HEK293 (cell line): ENCODE measurements around the gene PRKCA.
"Not testable (repeated sequence)": the region's sequence is repeated elsewhere in the genome, so short reads cannot be mapped to it uniquely, and the experiment has no call there.

Source experiments
- CTCF ChIA-PET: fragments of 350-600 bp; formaldehyde crosslinking; extraction: SDS; loops from one replicate; lab custom pipeline; 2021; ENCODE audit warnings: antibody characterized with exemption; lab: Yijun Ruan, JAX
- POLR2A ChIA-PET: fragments of 300-600 bp; formaldehyde crosslinking; extraction: SDS; loops from one replicate; lab custom pipeline; 2020; ENCODE audit warnings: antibody characterized with exemption, inconsistent platforms; lab: Yijun Ruan, JAX
- H3K27ac ChIP-seq: fragments of 200-500 bp; sonication (Bioruptor generic); 2 replicates; pipeline ENCODE4 v1.5.1; 2014; ENCODE audit warnings: low read depth, low read length, control low read depth, inconsistent platforms; ENCODE audit errors: extremely low read depth
- H3K36me3 ChIP-seq, 2 experiments: fragments of 200-500 bp in 1 of 2; sonication (Bioruptor generic) in 1 of 2; 1 replicate in 1 of 2; 2 replicates in 1 of 2; pipeline ENCODE4 v1.5.1; 2014 to 2017; ENCODE audit warnings: inconsistent platforms in 2 of 2, low read length in 2 of 2; ENCODE audit not compliant: control insufficient read depth in 2 of 2, insufficient read depth in 1 of 2
- H3K4me1 ChIP-seq: fragments of 200-500 bp; sonication (Bioruptor generic); 2 replicates; pipeline ENCODE4 v1.5.1; 2014; ENCODE audit warnings: mild to moderate bottlenecking, low read length, inconsistent platforms; ENCODE audit not compliant: control insufficient read depth, insufficient read depth
- H3K4me3 ChIP-seq: 2 replicates; pipeline ENCODE4 v1.5.1; 2011; ENCODE audit warnings: low read depth, mild to moderate bottlenecking, control low read depth, low read length, moderate library complexity
- H3K9me3 ChIP-seq: fragments of 200-500 bp; sonication (Bioruptor generic); 2 replicates; pipeline ENCODE4 v1.5.1; 2014; ENCODE audit warnings: low read depth, low read length, inconsistent platforms; ENCODE audit not compliant: control insufficient read depth, insufficient read depth
- BCL6B ChIP-seq: fragments of 450-650 bp; formaldehyde crosslinking; IDR thresholded peaks from 2 replicates; pipeline ENCODE4 v1.5.1; 2017; ENCODE audit warnings: missing biosample characterization, missing genetic modification characterization
- GLI2 ChIP-seq: fragments of 450-650 bp; formaldehyde crosslinking; IDR thresholded peaks from 2 replicates; pipeline ENCODE4; 2017; ENCODE audit warnings: missing biosample characterization, missing genetic modification characterization, low read depth, borderline replicate concordance
- MZF1 ChIP-seq: fragments of 450-650 bp; formaldehyde crosslinking; IDR thresholded peaks from 2 replicates; pipeline ENCODE4 v1.5.1; 2017; ENCODE audit warnings: missing biosample characterization, missing genetic modification characterization, borderline replicate concordance
- SCRT1 ChIP-seq: fragments of 450-650 bp; formaldehyde crosslinking; IDR thresholded peaks from 2 replicates; pipeline ENCODE4 v1.5.1; 2016; ENCODE audit warnings: missing biosample characterization, missing genetic modification characterization, borderline replicate concordance
- WT1 ChIP-seq: fragments of 450-650 bp; formaldehyde crosslinking; IDR thresholded peaks from 2 replicates; pipeline ENCODE4 v1.5.1; 2016; ENCODE audit warnings: missing biosample characterization, missing genetic modification characterization
- ZBTB1 ChIP-seq: fragments of 450-650 bp; formaldehyde crosslinking; IDR thresholded peaks from 2 replicates; pipeline ENCODE4 v1.5.1; 2016; ENCODE audit warnings: missing biosample characterization, missing genetic modification characterization
- ZBTB44 ChIP-seq: fragments of 450-650 bp; IDR thresholded peaks from 2 replicates; pipeline ENCODE4 v1.5.1; 2018; ENCODE audit warnings: missing biosample characterization, mild to moderate bottlenecking, missing genetic modification characterization
- ZNF10 ChIP-seq: fragments of 450-650 bp; formaldehyde crosslinking; IDR thresholded peaks from 2 replicates; pipeline ENCODE4 v1.5.1; 2017; ENCODE audit warnings: missing biosample characterization, missing genetic modification characterization
- ZNF157 ChIP-seq: fragments of 450-650 bp; formaldehyde crosslinking; IDR thresholded peaks from 2 replicates; pipeline ENCODE4 v1.5.1; 2016; ENCODE audit warnings: missing biosample characterization, missing genetic modification characterization
- ZNF529 ChIP-seq: fragments of 450-650 bp; formaldehyde crosslinking; IDR thresholded peaks from 2 replicates; pipeline ENCODE4 v1.5.1; 2017; ENCODE audit warnings: missing genetic modification characterization, missing biosample characterization; ENCODE audit not compliant: insufficient replicate concordance
- ZNF664 ChIP-seq: fragments of 450-650 bp; formaldehyde crosslinking; IDR thresholded peaks from 2 replicates; pipeline ENCODE4 v1.5.1; 2016; ENCODE audit warnings: missing biosample characterization, missing genetic modification characterization
- ZNF677 ChIP-seq: fragments of 450-650 bp; IDR thresholded peaks from 2 replicates; pipeline ENCODE4 v1.5.0; 2018; ENCODE audit warnings: missing biosample characterization, mild to moderate bottlenecking, missing genetic modification characterization, moderate library complexity
- ZNF777 ChIP-seq: fragments of 450-650 bp; formaldehyde crosslinking; IDR thresholded peaks from 2 replicates; pipeline ENCODE4 v1.5.1; 2017; ENCODE audit warnings: missing biosample characterization, missing genetic modification characterization, borderline replicate concordance
- ZNF785 ChIP-seq: fragments of 450-650 bp; formaldehyde crosslinking; IDR thresholded peaks from 2 replicates; pipeline ENCODE4 v1.5.1; 2016; ENCODE audit warnings: missing biosample characterization, missing genetic modification characterization
- TF ChIP-seq, protein P1 (sequence below): fragments of 450-650 bp; formaldehyde crosslinking; IDR thresholded peaks from 2 replicates; pipeline ENCODE4 v1.5.1; 2016; ENCODE audit warnings: missing biosample characterization, missing genetic modification characterization

The PRKCA gene

DNA sequence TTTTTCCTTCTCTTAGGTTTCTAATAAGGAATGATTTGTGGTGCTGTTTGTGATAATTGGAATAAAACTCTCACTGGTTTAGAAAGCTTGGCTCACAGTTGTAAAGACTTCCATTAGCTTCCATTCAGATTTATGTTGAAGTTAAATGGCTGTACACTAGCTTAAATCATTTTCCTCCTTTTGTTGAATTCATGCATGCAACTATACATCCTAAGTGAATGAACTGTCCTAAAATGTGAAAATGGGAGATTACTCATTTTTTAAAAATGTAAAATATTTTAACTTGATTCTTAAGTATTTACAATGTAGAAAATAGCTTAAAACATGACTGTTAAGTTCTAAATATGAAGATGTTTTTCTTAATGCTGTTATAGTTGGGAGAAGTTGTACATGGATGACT, 15.2 kb downstream of the PRKCA start:
- TF ChIP-seq ZNF10 (no peak), ZNF677 (tag by site-specific recombination) (no peak), ZNF777 (tag by site-specific recombination) (no peak), ZNF157 (tag by site-specific recombination) (no peak), SCRT1 (no peak), BCL6B (tag by site-specific recombination) (no peak)
- ChIA-PET CTCF (interaction anchor here (0.6 kb wide), 1 partner anchor 17 kb away, joined by 4 read pairs; no protein-coding TSS in a partner anchor), POLR2A (interaction anchor here (0.7 kb wide), 1 partner anchor 335 kb away, joined by 3 read pairs; no protein-coding TSS in a partner anchor)

DNA sequence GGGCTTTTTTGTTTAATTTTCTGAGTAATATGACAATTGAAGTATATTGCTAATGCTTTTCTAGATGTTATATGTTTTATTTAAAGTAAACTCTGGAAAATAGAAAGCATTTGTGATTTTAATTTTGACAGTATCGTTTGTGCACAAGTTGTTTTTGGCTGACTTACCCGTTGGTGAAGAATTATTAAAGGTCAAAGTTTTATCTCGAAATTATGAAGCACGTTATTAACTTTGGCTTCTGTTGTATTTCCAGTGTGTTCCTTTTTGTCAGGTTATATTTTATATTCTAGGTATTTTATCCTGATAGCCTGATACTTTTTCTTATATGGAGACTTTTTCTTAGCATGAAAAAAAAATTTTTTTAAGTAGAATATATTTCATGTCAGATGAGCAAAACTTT, 16.8 kb downstream of the PRKCA start:
- no peaks in the 10 kb centered on the region for H3K9me3 ChIP-seq
- TF ChIP-seq MZF1 (tag by site-specific recombination), result no peak
- TF ChIP-seq ZNF664 (tag by site-specific recombination), result no peak
- no peak for TF ChIP-seq GLI2 (tag by site-specific recombination)
- TF ChIP-seq ZBTB44 (tag by site-specific recombination), result no peak
- TF ChIP-seq ZNF529, result no peak
- no peak for TF ChIP-seq WT1 (tag by site-specific recombination)
- TF ChIP-seq ZNF785 (tag by site-specific recombination), result no peak
- TF ChIP-seq ZBTB1, result no peak
- POLR2A ChIA-PET, result no interaction called here
- no peaks in the 10 kb centered on the region for H3K4me1 ChIP-seq
- CTCF ChIA-PET, result interaction anchor here (0.7 to 1.2 kb wide), 2 partner anchors 9 kb away, joined by 3 to 4 read pairs; no protein-coding TSS in a partner anchor
- no peaks in the 10 kb centered on the region for H3K36me3 ChIP-seq
- H3K27ac ChIP-seq, result no peak overlapping the region
- H3K4me3 ChIP-seq, result no peak overlapping the region

More for the DNA sequence above, 15.2 kb downstream of the PRKCA start:
- Histone ChIP-seq H3K27ac (no peak overlapping the region), H3K4me3 (no peak overlapping the region), H3K9me3 (no peaks in the 10 kb centered on the region), H3K4me1 (no peaks in the 10 kb centered on the region), H3K36me3 (no peaks in the 10 kb centered on the region)

- Histone ChIP-seq H3K4me1 (peaks cover 5% of the 10 kb centered on the region; the same call in 1 of the 2 replicates), H3K9me3 (no peaks in the 10 kb centered on the region), H3K27ac (no peak overlapping the region), H3K36me3 (no peaks in the 10 kb centered on the region), H3K4me3 (no peak overlapping the region)
- POLR2A ChIA-PET, result no interaction called here
- CTCF ChIA-PET, result no interaction called here
- TF ChIP-seq, protein P1, sequence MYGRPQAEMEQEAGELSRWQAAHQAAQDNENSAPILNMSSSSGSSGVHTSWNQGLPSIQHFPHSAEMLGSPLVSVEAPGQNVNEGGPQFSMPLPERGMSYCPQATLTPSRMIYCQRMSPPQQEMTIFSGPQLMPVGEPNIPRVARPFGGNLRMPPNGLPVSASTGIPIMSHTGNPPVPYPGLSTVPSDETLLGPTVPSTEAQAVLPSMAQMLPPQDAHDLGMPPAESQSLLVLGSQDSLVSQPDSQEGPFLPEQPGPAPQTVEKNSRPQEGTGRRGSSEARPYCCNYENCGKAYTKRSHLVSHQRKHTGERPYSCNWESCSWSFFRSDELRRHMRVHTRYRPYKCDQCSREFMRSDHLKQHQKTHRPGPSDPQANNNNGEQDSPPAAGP, result no peak
Observed at GRCh38 chr17:66322764-66323163, 20.4 kb downstream of the PRKCA start.

- H3K4me1 ChIP-seq, H3K9me3 ChIP-seq, CTCF ChIA-PET, H3K4me3 ChIP-seq, H3K27ac ChIP-seq, H3K36me3 ChIP-seq: not testable (repeated sequence)
- POLR2A ChIA-PET, result interaction anchor here (0.7 kb wide), 1 partner anchor 15 kb away, joined by 3 read pairs; no protein-coding TSS in a partner anchor
Observed at GRCh38 chr17:66324381-66325004, 22.1 kb downstream of the PRKCA start.
